IPS-15b (cell line): ENCODE data around the gene RPS6KA2.
"Not testable (repeated sequence)": the region's sequence is repeated elsewhere in the genome, so short reads cannot be mapped to it uniquely, and the experiment has no call there.

Source experiments
- H3K27me3 ChIP-seq: one replicate; pipeline ENCODE4 v1.6.1; 2013; ENCODE audit warnings: low read length; ENCODE audit not compliant: control insufficient read depth, insufficient read depth
- H3K36me3 ChIP-seq: one replicate; pipeline ENCODE4 v1.6.1; 2013; ENCODE audit warnings: low read length; ENCODE audit not compliant: control insufficient read depth, insufficient read depth
- H3K4me1 ChIP-seq: one replicate; pipeline ENCODE4 v1.6.1; 2013; ENCODE audit warnings: mild to moderate bottlenecking, low read length; ENCODE audit not compliant: control insufficient read depth, insufficient read depth
- H3K4me3 ChIP-seq: one replicate; pipeline ENCODE4 v1.5.1; 2013; ENCODE audit warnings: low read depth, low read length
- H3K9ac ChIP-seq: one replicate; pipeline ENCODE4 v1.6.1; 2013; ENCODE audit warnings: low read depth, mild to moderate bottlenecking, low read length
- H3K9me3 ChIP-seq: one replicate; pipeline ENCODE4 v1.6.1; 2013; ENCODE audit warnings: mild to moderate bottlenecking, low read length; ENCODE audit not compliant: control insufficient read depth, insufficient read depth

The RPS6KA2 gene

GRCh38 chr6:166365806-166366205 is 261.2 kb downstream of the RPS6KA2 start:
- no peaks in the 10 kb centered on the region for H3K36me3 ChIP-seq
- no peaks in the 10 kb centered on the region for H3K9me3 ChIP-seq
- H3K9ac ChIP-seq = no peak overlapping the region
- H3K4me1 ChIP-seq = peaks cover 28% of the 10 kb centered on the region
- peak overlapping the region; percentile 1 for H3K4me3 ChIP-seq
- no peaks in the 10 kb centered on the region for H3K27me3 ChIP-seq

- Histone ChIP-seq H3K9me3 (no peaks in the 10 kb centered on the region), H3K4me1 (peaks cover 28% of the 10 kb centered on the region), H3K4me3 (no peak overlapping the region), H3K9ac (no peak overlapping the region), H3K27me3 (no peaks in the 10 kb centered on the region), H3K36me3 (no peaks in the 10 kb centered on the region)
These were observed 261.8 kb downstream of the RPS6KA2 start for GRCh38 chr6:166365221-166365620.

GRCh38 chr6:166364456-166364855 is 262.6 kb downstream of the RPS6KA2 start:
- Histone ChIP-seq H3K4me1 (peaks cover 28% of the 10 kb centered on the region), H3K4me3 (no peak overlapping the region), H3K9ac (no peak overlapping the region), H3K27me3 (no peaks in the 10 kb centered on the region), H3K9me3 (no peaks in the 10 kb centered on the region), H3K36me3 (no peaks in the 10 kb centered on the region)

GRCh38 chr6:166362427-166362826 is 264.6 kb downstream of the RPS6KA2 start:
- not testable (repeated sequence) for H3K9me3 ChIP-seq, H3K9ac ChIP-seq, H3K27me3 ChIP-seq, H3K36me3 ChIP-seq, H3K4me3 ChIP-seq
- H3K4me1 ChIP-seq = peaks cover 26% of the 10 kb centered on the region

GRCh38 chr6:166361077-166361429 is 266.0 kb downstream of the RPS6KA2 start:
- peaks cover 16% of the 10 kb centered on the region for H3K4me1 ChIP-seq
- H3K36me3 ChIP-seq = no peaks in the 10 kb centered on the region
- H3K27me3 ChIP-seq = no peaks in the 10 kb centered on the region
- H3K9ac ChIP-seq = no peak overlapping the region
- no peak overlapping the region for H3K4me3 ChIP-seq
- no peaks in the 10 kb centered on the region for H3K9me3 ChIP-seq

DNA sequence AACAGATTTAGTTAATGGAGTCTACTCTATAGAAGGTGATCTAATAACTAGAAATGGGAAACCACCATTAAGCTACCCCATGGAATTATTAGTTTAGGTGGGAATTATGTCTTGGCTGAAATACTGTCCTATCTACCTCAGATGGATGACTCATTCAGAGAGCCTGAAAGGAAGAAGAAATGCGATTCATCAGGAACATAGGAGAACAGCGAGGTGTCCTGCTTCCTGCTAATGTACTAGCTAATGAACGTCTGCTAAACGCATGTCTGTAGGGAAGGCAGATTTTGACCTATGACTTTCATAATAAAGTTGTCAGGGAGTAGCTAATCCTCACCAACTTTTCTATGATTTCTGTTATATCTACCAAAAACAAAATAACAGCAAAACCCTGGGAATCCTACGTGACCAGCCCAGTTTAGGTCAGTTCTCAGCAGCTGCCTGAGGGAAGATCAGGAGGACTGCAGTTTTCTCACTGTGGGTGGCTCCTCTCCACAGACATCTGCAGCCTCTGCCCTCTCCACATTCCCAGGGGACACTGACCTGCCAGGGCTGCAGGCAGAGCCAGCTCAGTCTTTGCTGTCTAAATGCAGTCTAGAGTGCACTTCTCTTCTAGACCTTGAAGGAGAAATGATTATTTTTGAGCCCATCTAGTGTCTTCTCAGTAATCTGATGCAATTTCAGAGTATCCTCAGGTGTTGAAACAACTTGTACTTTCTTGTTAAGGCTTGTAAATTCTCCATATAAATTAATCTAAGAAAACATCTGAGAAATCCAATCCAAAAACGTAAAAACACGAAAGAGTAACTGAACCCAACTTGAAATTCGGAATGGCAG is 266.6 kb downstream of the RPS6KA2 start:
- Histone ChIP-seq H3K36me3 (no peaks in the 10 kb centered on the region), H3K4me3 (no peak overlapping the region), H3K9ac (no peak overlapping the region), H3K27me3 (no peaks in the 10 kb centered on the region), H3K9me3 (no peaks in the 10 kb centered on the region), H3K4me1 (peaks cover 11% of the 10 kb centered on the region)
